ENCODE results near the gene FOXN4. TPM values are rescaled to one million over a fixed set of nuclear protein-coding genes. Genes with fewer than 3 reads are reported as not detected.

FOXN4 gene
- total and polyA plus RNA-seq, 8 donors = 0.12 TPM; not detected in 7

DNA sequence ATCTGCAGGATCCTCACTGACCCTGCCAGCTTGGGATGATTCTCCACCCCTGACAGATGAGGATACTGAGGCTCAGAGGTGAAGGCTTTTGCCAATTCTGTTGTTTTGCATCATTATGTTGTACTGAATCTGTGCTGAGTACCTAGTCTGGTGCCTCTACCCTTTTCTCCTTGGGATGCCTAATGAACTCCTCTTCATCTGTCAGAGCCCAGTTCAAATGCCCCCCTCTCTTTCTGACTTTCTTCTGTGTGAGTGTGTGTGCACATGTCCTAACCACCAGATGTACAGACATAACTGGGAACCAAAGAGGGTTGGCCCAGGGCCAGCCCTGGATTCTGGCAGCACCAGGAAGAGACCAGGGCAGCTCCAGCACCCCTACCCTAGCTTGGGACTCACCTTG lies 22.8 kb downstream of the FOXN4 start:
- Histone ChIP-seq H3K4me1 (no peaks in the 10 kb centered on the region), H3K27me3 (no peaks in the 10 kb centered on the region), H3K36me3 (no peaks in the 10 kb centered on the region), H3K4me3 (no peak overlapping the region), H3K9me3 (no peaks in the 10 kb centered on the region), H3K27ac (no peak overlapping the region)
- intact Hi-C loops (cut with DNase I) = no loop called here
- no peak for FAIRE-seq
- DNase-seq = no peak
- TF ChIP-seq, protein P1, sequence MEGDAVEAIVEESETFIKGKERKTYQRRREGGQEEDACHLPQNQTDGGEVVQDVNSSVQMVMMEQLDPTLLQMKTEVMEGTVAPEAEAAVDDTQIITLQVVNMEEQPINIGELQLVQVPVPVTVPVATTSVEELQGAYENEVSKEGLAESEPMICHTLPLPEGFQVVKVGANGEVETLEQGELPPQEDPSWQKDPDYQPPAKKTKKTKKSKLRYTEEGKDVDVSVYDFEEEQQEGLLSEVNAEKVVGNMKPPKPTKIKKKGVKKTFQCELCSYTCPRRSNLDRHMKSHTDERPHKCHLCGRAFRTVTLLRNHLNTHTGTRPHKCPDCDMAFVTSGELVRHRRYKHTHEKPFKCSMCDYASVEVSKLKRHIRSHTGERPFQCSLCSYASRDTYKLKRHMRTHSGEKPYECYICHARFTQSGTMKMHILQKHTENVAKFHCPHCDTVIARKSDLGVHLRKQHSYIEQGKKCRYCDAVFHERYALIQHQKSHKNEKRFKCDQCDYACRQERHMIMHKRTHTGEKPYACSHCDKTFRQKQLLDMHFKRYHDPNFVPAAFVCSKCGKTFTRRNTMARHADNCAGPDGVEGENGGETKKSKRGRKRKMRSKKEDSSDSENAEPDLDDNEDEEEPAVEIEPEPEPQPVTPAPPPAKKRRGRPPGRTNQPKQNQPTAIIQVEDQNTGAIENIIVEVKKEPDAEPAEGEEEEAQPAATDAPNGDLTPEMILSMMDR (IDR thresholded peaks at IDR 0.05) = no peak
- ATAC-seq = no peak

DNA sequence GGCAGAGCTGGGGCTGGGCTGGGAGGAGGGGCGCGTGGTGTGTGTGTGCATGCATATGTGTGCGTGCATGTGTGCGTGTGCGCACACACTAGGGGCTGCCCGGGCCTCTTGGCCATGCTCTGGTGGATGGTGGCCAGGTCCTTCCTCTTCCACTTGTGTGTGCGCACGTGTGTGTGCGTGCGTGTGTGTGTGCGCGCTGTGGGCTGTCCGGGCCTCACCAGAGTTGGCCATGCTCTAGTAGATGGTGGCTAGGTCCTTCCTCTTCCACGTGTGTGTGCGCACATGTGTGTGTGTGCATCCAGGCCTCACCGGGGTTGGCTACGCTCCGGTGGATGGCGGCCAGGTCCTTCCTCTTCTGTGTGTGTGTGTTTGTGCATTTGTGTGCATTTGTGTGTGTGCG lies 24.7 kb downstream of the FOXN4 start:
- Histone ChIP-seq H3K27ac (no peak overlapping the region), H3K27me3 (no peaks in the 10 kb centered on the region), H3K36me3 (no peaks in the 10 kb centered on the region), H3K4me1 (no peaks in the 10 kb centered on the region), H3K4me3 (no peak overlapping the region), H3K9me3 (no peaks in the 10 kb centered on the region)
- 87 to 92% methylated on average over 20 of the region's 20 CpGs for WGBS, 2 donors
- TF ChIP-seq, protein P1 (IDR thresholded peaks at IDR 0.05) = no peak
- no peak for FAIRE-seq
- intact Hi-C loops (cut with DNase I) = no loop called here
- ATAC-seq = no peak
- no peak for DNase-seq

DNA sequence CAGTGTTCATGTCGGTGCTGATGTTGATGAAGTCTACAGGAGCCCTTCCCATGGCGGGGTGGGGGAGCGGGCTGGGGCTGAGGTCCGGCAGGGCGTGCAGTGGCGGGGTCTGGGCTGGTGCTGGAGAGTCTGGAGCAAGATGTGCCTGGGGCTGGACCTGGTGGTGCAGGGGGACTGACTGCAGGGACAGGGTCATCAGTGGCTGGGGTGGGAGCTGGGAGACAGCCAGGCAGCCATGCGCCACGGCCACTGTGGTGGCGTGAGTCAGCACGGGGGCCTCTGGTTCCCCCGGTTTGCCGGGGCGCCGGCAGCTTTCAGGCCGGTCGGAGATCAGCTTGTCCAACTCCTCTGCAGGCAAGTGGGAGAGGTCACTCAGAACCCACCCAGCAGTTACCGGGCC lies 27.6 kb downstream of the FOXN4 start:
- no peak for FAIRE-seq
- Histone ChIP-seq H3K27ac (no peak overlapping the region), H3K4me3 (no peak overlapping the region), H3K9me3 (no peaks in the 10 kb centered on the region), H3K36me3 (no peaks in the 10 kb centered on the region), H3K4me1 (no peaks in the 10 kb centered on the region), H3K27me3 (no peaks in the 10 kb centered on the region)
- no peak for ATAC-seq
- DNase-seq = peak in 1 of 6 donors; percentile 53
- WGBS, 2 donors = 85 to 88% methylated on average over 17 of the region's 17 CpGs
- TF ChIP-seq, protein P1 (IDR thresholded peaks at IDR 0.05) = no peak
- intact Hi-C loops (cut with DNase I) = no loop called here

DNA sequence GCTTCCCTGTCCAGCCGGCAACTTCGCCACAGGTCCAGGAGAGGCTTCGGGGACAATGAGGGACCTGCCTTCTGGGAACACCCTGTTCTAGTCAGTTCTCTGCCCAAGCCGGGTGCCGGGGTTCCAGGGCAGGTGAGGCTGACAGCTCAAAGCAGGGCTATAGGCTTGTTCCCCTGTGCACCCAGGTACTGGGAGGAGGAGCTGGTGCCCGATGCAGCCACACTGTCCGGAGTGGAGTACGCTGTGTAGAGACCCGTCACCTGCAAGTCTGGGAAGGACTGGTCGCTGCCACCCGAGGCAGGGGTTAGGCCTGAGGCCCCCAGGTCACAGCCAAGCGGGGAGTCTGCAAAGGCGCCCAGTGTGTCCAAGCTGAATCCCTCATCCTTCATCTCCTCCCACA lies 29.6 kb downstream of the FOXN4 start:
- no peak for ATAC-seq
- Histone ChIP-seq H3K27me3 (no peaks in the 10 kb centered on the region), H3K9me3 (no peaks in the 10 kb centered on the region), H3K4me3 (no peak overlapping the region), H3K4me1 (no peaks in the 10 kb centered on the region), H3K27ac (no peak overlapping the region), H3K36me3 (no peaks in the 10 kb centered on the region)
- FAIRE-seq = no peak
- no peak for DNase-seq
- TF ChIP-seq, protein P1 (IDR thresholded peaks at IDR 0.05) = no peak
- WGBS, 2 donors = 88 to 89% methylated on average over 13 of the region's 13 CpGs
- intact Hi-C loops (cut with DNase I) = no loop called here

DNA sequence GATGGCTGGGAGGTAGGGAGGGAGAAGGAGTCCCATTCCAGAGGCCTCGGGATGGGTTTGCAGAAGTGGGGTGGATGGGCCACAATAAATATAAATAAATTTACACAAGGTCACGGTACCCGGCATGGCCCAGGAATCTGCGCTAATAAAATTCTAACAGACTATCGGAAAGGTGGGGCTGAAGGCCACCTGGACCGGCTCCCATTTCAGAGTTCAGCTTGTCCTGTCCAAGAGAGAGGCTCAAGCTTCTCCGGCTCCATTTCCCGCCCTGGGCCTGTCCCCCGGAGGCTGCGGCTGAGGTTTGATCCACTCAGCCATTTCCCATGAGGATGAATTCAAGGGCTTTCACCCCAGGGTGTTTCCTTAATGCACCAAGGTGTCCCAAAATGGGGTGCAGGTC lies 30.2 kb downstream of the FOXN4 start:
- WGBS, 2 donors = 81 to 88% methylated on average over 10 of the region's 10 CpGs
- ATAC-seq (no peak), FAIRE-seq (no peak), DNase-seq (no peak)
- Histone ChIP-seq H3K27ac (no peak overlapping the region), H3K27me3 (no peaks in the 10 kb centered on the region), H3K36me3 (no peaks in the 10 kb centered on the region), H3K4me1 (no peaks in the 10 kb centered on the region), H3K4me3 (no peak overlapping the region), H3K9me3 (no peaks in the 10 kb centered on the region)
- intact Hi-C loops (cut with DNase I) = no loop called here
- TF ChIP-seq, protein P1 (IDR thresholded peaks at IDR 0.05) = no peak
